Activated CD4-positive, CD25-positive, alpha-beta regulatory T cell treated with anti-CD3 and anti-CD28 coated beads, Interleukin-2, amount 50 U/mL, for 24 hours (primary cell): ENCODE data around the gene TMEM255B.

ENCODE experiments used
- ATAC-seq, 2 donors: fragments of 150-1000 bp; cut with Tn5 transposase; one replicate each; pipeline ENCODE4 v1.10.0; 2021; ENCODE audit warnings: mild to moderate bottlenecking in 1 of 2, moderate library complexity in 1 of 2

TMEM255B gene

DNA sequence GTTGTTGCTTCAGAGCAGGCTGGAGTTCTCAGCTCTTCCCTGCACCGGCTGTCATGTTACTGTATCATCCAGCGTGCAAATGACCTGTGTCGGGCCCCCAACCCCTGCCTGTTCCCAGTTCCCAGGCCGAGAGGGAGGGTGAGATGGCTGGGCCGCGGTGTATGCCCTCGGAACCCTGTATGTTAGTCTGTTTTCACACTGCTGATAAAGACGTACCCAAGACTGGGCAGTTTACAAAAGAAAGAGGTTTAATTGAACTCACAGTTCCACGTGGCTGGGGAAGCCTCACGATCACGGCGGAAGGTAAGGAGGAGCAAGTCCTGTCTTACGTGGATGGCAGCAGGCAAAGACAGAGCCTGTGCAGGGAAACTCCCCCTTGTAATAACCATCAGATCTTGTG is 10.9 kb downstream of the TMEM255B start:
- no peak for ATAC-seq

DNA sequence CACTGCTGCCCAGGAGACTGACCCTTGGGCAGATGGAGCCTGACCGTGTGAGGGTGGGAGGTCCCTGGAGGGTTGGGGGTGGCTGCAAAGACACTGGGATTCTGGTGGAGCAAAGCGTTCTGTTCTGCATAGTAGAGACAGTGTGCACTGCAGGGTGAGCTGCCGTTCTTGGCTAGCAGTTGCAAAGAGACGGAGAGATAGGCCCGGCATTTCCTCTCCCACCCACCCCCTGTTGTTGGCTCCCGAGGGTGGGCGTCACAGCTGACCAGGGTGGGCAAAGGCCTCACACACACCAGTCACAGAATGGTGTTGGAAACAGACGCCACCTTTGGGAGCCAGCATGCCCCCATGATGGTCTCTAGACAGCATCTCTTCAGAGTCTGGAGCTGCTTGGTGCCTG is 11.4 kb downstream of the TMEM255B start:
- ATAC-seq, result no peak

DNA sequence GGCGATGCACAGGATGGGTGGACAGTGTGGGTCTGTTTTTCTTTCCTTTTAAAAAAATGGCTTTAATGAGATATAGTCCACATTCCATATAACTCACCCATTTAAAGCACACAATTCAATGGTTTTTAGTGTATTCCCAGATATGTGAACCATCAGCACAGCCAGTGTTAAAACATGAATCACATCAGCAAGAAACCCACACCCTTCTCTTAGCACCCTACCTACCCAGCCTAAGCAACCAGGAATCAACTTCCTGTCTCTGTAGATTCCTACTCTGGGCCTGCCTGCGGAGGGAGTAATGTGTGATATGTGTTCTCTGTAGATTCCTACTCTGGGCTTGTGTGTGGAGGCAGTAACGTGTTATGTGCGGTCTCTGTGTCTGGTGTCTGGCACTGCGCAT is 11.9 kb downstream of the TMEM255B start:
- ATAC-seq, result no peak

DNA sequence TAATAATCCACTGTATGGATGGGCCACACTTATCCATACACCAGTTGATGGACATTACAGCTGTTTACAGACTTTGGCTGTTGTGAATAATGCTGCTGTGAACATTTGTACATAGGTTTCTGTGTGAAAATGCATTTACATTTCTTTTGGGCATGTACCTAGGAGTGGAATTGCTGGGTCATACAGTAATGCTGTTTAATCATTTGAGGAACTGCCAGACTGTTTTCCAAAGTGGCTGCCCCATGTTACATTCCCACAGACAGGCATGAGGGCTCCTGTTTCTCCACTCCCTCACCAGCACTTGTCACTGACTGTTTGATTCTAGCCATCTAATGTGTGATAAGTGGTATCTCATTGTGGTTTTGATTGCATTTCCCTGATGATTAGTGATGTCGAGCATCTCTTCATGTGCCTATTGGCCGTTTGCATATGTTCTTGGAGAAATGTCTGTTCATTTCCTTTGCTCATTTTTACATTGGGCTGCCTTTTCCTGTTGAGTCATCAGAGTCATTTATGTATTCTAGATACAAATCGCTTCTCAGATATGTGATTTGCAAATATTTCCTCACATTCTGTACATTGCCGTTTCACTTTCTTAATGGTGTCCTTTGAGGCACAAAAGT is 12.8 kb downstream of the TMEM255B start:
- peak; percentile 75 to 92 for ATAC-seq

DNA sequence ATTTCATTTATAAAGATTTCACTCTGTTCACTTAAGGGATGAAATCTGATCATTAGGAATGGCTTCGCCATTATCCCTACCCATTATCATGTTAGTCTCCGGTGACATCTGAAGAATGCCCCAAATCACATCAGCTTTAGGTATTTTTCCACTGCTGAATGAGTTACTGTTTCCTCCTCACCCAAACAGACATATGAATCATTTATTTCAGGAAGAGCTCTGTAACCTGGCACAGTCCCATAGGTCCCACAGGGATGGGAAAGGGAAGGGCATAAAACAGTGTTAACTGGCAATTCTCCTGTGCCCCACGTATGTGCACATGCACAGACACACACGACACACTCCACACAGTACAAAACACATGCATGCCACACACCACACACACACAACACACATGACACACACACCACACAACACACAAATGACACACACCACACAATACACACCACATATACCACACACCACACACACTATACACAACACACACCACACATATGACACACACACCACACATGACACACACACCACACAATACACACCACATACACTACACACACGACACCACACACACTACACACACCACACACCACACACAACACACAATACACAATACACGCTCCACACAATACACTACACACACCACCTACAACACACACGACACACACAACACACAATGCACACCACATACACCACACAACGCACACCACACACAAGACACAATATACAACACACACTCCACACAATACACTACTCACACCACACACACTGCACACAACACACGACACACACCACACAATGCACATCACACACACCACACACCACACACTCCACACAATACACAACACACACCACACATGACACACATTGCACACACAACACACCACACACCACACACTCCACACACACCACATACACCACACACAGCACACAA is 15.4 kb downstream of the TMEM255B start:
- ATAC-seq, result no peak

DNA sequence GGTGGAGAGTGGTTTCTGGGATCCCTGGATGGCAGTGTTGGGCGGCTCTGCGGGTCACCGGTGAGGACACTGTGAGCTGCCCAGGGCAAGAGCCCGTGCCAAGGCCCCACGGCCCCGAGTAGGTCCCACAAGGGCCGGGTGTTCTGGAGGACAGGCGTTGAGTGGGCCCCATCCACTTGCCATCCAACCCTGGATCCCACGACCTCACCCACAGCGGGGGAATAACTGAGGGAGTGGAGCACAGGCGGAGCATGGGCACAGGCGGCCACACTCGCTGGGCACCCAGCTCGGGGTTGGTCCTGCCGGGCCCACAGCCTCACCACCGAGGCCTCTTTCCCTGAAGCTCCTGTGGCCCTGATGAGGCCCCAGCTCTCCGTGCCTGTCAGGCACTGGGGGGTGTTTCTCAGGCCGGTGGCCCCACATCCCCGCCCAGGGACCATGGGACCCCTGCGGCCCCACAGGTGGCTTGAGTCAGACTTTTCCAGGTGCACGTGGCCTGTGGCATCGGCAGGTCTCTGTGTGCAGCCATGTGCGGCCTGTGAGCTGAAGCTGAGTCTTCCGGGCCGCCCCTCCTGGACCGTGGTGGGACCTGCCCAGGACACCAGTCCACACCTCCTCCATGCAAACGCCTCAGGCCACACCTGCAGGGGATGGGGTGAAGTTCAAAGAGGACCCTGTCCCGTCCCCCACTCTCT is 16.6 kb downstream of the TMEM255B start:
- no peak for ATAC-seq

DNA sequence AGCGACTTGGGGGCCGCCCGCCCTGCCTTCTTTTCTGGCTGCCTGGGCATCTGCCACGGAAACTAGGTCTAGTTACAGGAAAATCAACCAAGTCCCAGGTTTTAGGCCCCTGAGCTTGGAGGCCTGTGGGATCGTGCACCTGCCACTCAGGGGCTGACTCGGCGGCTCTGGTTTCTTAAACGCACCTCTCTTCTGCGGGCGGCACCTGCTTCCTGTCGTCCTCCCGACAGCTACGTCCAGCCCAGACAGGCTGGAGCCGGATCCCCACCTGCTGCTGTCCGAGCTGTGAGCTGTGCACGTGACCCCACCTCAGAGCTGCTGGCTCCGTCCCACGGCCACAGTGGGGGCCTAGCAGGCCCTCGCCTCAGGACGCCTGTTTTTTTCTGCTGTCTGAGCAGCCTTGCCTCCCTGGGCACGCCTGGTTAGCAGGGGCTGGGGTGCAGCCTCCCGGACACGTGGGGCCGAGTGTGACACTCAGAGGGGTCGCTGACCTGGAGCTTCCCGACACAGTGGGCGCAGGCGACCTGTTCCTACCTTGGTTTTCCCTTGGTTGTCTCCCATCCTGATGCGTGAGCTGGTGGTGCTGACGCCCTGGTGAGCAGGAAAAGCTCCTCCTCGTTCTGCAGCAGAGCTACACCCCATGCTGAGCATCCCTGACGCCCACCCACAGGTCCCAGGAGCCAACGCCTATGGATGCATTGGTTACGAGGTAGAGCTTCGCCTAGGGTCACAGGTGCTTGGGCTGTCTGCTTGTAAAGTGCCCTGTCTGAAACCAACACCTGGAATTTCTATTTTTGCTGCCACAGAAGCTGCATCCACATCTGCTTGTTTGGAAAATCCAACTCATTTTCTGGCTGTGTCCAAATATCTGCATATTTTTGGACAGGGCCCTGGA is 17.5 kb downstream of the TMEM255B start:
- ATAC-seq, result no peak

DNA sequence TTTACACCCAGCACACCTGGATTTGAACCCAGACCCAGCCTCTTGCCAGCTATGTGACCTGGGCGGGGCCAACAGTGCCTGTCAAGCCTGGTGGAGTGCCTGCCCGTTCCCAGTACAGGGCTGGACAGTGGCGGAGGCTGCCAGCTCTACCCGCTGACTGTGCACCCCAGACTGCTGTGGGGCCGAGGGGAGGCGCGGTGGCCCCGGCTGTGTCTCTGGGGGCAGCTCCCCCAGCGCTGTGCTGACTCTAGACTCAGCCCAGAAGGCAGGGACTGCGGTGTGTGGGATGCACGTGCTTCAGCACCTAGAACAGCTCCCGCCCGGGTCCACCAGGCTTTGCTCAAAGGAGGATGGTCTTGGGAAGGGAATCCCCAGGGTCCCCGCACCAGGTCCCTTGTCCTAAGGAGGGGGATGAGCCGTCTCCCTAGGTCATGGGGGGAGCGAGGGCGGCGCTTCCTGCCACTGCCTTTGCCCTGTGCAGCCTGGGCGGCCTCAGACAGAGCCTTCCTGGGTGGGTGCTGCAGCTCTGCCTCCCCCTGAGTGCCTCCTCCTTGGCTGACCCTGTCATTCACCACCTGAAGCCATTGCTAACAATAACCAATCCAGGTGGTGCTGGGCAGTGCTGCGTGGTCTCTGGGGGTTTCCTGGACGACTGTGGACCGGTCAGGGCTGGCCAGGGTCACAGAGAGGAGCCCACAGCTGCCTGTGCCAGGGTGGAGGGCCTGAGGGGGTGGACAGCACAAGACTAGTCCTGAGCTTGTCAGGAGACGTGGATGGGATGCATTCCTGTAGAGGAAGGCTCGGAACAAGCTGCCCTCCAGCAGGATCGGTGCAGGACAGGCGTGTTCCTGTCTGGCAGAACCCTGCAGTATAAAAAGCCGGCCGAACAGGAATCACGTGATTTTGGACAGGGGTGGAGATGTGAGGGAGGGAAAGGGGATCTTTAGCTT is 18.6 kb downstream of the TMEM255B start:
- ATAC-seq, result no peak

DNA sequence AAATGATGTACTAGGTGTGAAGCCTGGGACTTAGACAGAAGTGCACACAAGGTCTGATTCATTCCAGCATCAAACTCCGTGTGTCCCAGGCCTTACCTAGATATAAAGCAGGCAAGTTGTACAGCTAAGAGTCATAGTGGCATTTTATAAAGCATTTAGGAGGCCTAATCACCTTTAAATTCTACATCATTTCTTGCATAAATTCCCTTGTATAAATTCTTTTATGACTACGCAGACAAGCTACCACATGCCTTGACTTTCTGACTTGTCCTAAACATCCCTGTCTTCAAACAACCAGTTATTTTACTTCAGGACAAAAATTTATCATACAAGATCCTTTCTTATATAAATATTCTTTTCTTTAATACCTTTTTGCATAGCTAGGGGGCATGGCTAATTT is 22.5 kb downstream of the TMEM255B start:
- ATAC-seq, result no peak

DNA sequence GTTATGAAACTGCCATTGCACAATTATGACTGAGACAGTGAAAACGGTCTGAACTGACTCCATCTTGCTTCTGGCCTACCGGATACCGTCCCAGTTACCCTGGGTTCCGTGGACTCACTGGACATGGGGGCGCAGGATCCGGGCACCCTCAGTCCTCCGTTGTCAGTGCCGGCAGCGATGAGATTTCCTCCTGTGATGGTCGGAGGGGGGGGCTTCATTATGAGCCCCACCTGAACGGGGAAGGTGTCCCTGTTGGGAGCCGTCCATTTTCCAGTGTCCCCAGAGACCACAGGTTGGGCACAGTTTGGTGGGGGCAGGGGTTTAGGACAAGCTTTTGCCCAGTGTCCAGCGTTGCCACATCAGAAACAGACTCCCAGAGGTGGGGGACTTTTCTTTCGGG is 23.4 kb downstream of the TMEM255B start:
- no peak for ATAC-seq

DNA sequence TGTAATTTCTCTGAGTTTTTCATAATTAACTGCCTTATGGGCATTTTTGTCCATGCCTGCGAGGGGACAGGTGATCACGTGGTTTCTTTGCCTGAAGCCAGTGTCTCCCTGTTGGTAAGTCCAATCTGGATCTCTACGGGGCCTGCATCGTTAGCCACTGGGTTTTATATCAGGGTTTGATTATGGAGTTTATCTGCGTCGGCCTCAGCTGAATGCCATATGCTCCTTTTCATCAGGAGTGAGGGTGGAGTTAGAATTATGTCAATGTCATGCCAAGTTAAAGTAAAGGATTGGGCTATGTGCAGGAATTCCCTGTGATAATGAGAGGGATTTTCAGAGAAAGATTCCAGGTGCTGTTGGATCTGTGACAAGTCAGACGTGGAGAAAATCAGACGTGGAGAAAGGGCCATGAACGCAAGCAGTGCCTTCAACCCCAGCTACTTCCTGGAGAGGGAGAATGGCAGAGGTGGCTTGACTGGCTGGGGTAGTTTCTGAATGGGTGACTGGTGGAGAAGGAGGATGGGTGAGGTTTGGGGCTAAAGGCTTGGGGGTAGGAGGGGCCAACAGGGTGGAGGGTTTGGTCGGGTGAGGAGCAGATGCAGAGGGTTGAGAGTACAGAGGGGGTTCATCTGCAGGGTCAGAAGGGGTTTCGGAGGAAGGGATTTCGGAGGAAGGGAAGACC is 24.3 kb downstream of the TMEM255B start:
- no peak for ATAC-seq

DNA sequence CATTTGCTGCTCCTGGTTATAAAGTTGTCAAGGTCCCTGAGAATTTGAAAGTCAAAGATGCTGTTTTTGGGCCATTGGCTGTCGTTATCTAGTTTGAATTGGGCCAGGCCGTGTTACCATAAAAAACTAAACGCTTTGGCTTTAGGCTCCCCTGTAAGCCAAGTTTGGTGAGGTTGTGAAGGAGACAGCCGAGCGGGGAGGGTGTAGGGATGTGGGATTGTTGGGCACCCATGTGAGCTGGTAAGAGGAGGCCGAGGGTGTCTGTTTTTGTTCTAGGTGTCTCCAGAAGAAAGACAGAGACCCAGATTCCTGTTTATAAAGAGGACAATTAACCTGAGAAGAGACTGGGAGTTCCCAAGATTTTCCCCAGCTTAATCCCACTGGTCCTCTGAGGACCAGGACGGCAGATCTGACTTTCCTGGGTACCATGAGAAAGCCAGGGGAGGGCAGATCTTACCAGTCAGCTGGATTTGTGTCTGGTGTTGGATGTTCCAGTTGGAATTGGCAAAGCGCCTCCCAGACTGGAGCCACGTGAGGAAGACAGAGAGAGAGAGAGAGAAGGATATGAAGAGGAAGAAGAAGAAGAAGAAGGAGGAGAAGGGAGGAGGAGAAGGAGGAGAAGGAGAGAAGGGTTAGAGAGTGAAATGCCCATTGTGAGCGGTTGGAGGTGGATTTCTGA is 25.1 kb downstream of the TMEM255B start:
- no peak for ATAC-seq

DNA sequence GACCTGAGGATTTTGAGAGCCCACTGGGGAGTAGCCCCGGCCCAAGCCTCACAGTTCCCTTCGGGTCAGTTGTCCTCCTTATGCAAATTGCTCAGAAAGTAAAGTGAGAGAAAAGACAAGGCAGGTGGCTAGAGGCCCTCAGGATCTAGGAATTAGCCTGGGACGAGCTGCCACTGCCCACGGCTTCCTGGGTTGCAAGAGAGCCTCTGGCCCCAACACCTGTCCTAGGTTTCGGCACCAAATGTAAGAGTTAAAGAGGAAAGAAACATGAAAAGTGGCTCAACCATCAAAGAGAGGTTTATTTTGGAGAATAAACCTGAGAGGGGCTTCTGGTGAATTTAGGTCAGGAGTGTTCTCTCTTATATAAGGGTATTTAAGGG is 25.6 kb downstream of the TMEM255B start:
- ATAC-seq, result no peak

DNA sequence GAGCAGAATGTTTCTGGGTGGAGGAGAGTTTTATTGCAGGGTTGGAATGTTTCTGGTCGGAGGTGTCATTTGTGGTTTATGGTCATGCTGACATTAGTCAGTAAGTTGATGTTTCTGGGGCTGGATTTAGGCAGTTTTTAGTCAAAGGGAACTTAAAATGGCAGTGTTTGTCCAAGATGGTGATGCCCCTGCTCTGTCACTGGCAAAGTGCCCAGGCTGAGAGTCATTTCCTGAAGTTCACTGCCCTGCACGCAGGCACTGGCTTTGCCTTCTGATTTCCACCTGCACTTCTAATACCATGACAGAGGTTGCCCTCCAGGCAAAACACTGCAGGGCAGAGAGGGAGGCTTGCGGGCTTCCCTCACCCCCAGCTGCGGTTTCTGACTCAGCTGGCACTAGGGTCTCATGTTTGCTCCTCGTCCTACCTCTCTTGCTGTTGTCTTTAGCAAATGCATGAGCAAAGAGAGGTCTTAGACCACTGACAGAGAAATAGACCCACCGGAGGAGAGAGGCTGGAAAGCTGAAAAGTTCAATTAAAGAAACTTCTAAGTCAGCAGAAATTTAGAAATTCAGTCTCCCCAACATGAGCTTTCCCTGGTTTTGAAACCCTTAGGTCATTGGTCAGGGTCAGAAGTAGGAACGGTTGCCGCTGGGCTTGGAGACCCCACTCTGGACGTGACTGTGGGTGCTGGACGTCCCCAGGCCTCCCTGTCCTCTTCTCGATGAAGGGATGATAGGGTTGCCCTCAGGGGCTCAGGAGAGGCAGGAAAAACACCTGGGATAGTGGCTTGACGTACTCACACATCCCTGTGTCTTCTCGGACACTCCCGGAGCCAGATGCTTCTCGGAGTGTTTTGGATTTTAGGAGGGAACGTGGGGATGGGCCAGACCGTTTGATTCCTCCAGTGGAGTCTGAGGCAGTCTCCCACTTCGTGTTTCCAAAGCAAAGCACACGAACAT is 26.3 kb downstream of the TMEM255B start:
- no peak for ATAC-seq

DNA sequence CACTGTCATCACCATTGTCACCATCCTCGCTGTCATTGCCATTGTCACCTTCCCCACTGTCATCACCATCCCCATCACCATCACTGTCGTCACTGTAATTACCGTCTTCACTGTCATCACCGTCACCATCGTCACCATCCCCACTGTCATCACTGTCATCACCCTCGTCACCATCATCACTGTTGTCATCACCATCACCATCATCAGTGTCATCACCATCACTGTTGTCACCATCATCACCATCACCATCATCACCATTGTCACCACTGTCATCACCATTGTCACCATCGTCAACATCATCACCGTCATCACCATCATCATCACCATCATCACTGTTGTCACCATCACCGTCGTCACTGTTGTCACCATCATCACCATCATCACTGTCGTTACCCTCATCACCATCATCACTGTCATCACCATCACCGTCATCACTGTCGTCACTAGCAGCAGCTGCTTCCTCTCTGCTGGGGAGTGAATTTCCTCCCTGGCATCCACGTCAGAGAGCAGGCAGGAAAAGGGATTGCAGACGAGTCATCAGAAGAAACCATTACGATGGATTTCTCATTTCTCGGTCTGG is 27.3 kb downstream of the TMEM255B start:
- ATAC-seq, result no peak

DNA sequence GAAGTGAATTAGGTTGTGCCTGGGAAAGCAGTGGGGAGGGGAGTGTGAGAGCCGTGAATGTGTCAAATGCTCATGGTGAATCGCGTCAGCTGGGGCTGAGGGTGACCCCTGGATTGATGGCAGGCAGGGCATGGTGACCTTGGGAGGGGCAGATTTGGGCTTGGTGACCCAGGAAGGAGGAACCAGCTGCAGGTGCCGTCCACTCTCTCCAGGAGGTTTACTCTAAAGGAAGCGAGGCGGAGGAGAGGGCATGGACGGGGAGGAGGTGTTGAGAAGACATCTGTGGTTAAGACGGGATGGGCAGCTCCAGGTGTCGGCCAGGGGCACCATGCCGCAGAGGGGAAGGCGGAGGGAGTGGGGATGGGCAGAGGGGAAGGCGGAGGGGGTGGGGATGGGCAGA is 28.7 kb downstream of the TMEM255B start:
- ATAC-seq, result no peak

DNA sequence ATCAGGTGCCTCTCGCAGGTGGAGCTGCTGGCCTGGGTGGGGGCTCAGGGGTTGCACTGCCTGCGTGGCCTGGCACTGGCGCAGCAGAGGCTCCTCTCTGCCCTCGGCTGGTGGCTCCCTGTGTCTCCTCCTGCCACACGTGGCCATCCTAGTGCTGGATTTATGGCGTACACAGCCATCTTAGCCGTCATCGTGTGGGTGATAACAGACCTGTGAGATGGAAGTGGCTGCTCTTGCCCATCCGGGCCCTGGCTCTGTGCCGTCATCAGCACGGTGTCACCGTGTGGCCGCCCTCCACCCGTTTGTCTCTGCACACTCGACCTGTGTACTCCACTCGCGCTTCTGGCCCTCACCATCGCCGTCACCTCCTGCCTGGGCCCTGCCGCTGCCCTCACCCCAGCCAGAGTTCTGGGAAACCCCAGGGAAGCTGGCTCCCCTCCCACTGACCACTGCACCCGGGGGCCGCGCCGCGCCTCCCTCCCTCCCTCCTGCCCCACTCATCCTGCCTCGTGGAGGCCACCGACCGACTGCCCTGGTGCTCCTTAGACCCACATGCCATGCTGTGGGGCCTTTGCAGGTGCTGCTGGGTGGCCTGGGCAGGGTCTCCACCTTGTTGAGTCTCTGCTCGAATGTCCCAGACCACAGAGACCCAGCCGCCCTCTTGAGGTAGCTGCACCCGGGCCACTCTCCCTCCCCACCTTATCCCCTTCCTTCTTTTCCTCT is 29.5 kb downstream of the TMEM255B start:
- ATAC-seq, result no peak

DNA sequence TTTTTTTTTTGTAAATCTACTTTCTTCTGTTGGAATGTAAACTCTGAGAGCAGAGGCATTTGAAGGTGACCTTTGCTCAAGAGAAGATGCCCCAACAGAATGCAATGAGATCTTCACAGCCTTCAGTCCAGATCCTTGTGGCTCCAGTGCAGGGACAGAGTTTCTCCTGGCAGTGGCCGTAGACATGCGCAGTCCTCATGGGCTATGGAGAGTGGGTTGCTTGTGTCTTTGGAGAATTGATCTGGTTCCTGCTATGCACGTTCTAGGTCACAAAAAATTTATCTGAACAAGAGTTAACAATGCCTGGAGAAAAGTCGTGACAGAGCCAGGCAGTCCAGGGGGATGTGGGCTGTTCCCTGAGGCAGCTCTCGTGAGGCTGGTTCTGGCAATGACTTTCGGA is 30.1 kb downstream of the TMEM255B start:
- ATAC-seq, result no peak
